Stomach (tissue), 9 donors: ENCODE data around the gene TAF4B. TPM values are rescaled to one million over a fixed set of nuclear protein-coding genes. Genes with fewer than 3 reads are reported as not detected.

Experiments used
- DNase-seq, 2 donors: peaks; one replicate each; pipeline versions ENCODE4 v3.0.0 to v3.0.0-alpha.2; 2013 to 2019
- H3K27ac ChIP-seq, 5 donors: fragments of 200-600 bp in 4 of 5; sonication (generic) in 4 of 5; one replicate each; pipeline ENCODE4 v1.5.1; 2013 to 2019; ENCODE audit warnings: mild to moderate bottlenecking in 1 of 5, moderate library complexity in 1 of 5
- H3K27me3 ChIP-seq, 3 donors: fragments of 200-600 bp; sonication (generic); one replicate each; pipeline ENCODE4 v1.5.1; 2017 to 2019; ENCODE audit warnings: mixed run types in 1 of 3
- H3K36me3 ChIP-seq, 4 donors: fragments of 200-600 bp; sonication (generic); 1 replicate in 3 of 4; 2 replicates in 1 of 4; pipeline ENCODE4 v1.5.1; 2016 to 2019
- H3K4me1 ChIP-seq, 4 donors: fragments of 200-600 bp; sonication (generic); one replicate each; pipeline ENCODE4 v1.5.1; 2016 to 2019
- H3K4me3 ChIP-seq, 4 donors: fragments of 200-600 bp; sonication (generic) in 3 of 4; one replicate each; pipeline ENCODE4 v1.5.1; 2016 to 2019; ENCODE audit warnings: mild to moderate bottlenecking in 1 of 4
- H3K9me3 ChIP-seq, 4 donors: fragments of 200-600 bp; sonication (generic); one replicate each; pipeline ENCODE4 v1.5.1; 2016 to 2019
- EP300 ChIP-seq: sonication (generic); formaldehyde crosslinking; IDR thresholded peaks from one replicate; pipeline ENCODE4 v1.6.1; 2017; ENCODE audit warnings: antibody characterized with exemption
- POLR2A ChIP-seq, 4 donors: fragments of 450-650 bp; IDR thresholded peaks; one replicate each; pipeline ENCODE4 v1.6.1; 2016; ENCODE audit warnings: antibody characterized with exemption in 4 of 4, control low read depth in 2 of 4, mild to moderate bottlenecking in 1 of 4, moderate library complexity in 1 of 4
- POLR2AphosphoS5 ChIP-seq, 3 donors: sonication (generic); formaldehyde crosslinking; IDR thresholded peaks; one replicate each; pipeline ENCODE4 v1.6.1; 2016; ENCODE audit warnings: antibody characterized with exemption in 3 of 3
- WGBS, 5 donors: extraction: QIAGEN DNeasy Blood & Tissue Kit in 3 of 5; methylation state at CpG; one replicate each; pipeline versions ENCODE4 v1.1.5 to v1.1.7; 2013 to 2018; 5-methylcytosine and 5-hydroxymethylcytosine counted together
- intact Hi-C: fragments of 100-400 bp; cut with DNase I; formaldehyde crosslinking; loops from one replicate; pipeline ENCODE4 v1.15.1; 2023; ENCODE audit warnings: low total_unique reads
- polyA plus RNA-seq, 3 donors: library from polyadenylated mRNA; stranded (reverse); fragments of 200-250 nt; gene quantifications; one replicate each; pipeline ENCODE4 v1.2.3, GENCODE V29; 2013
- total RNA-seq, 5 donors: library from RNA; depleted of rRNA; stranded (reverse); fragments of >200 nt; gene quantifications; one replicate each; pipeline versions ENCODE4 v1.1.0 to v1.2.3, GENCODE V29; 2014 to 2016
- TF ChIP-seq, protein P1 (sequence below), 7 experiments: fragments of 450-650 bp in 4 of 7; fragments of 200-600 bp in 3 of 7; sonication (generic) in 3 of 7; IDR thresholded peaks; one replicate each; pipeline ENCODE4 v1.5.1; 2016 to 2019; ENCODE audit warnings: antibody characterized with exemption in 7 of 7, control low read depth in 2 of 7, mild to moderate bottlenecking in 1 of 7
- donor health status: healthy with polysubstance abuse.
- donor health status: Bipolar disorder and iron deficiency.
- donor health status: healthy.

Gene TAF4B
- total and polyA plus RNA-seq, 8 donors, result 0.58 to 33.6 (median 5.0) TPM

DNA sequence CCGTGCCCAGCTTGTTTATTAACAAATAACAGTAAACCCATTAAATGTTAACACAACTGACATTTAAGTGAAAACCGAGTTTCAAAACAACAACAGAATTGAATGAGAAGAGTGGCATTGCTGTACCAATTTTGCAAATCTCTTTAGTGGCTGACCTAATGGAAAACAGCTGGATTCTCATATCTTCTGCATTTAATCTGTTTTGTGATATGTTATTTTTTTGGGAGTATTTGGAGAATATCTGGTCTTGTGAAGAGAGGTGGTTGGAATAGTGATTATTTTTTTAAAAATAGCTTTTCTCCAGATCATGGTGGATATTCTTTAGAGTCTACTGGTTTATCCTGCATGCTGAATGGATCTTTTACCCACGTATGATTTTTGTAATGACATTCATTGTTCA is 51.1 kb downstream of the TAF4B start:
- WGBS, 5 donors, result 88 to 92% (median 89%) methylated on average over 3 of the region's 3 CpGs
- intact Hi-C loops, result no loop called here
- Histone ChIP-seq H3K36me3 (peaks cover 0 to 18% (median 15%) of the 10 kb centered on the region in 4 donors), H3K27ac (no peak overlapping the region), H3K4me3 (no peak overlapping the region), H3K4me1 (no peaks in the 10 kb centered on the region), H3K27me3 (no peaks in the 10 kb centered on the region), H3K9me3 (peaks cover 0 to 6% (median 0%) of the 10 kb centered on the region in 4 donors)
- DNase-seq, result no peak
- TF ChIP-seq EP300, result no peak

DNA sequence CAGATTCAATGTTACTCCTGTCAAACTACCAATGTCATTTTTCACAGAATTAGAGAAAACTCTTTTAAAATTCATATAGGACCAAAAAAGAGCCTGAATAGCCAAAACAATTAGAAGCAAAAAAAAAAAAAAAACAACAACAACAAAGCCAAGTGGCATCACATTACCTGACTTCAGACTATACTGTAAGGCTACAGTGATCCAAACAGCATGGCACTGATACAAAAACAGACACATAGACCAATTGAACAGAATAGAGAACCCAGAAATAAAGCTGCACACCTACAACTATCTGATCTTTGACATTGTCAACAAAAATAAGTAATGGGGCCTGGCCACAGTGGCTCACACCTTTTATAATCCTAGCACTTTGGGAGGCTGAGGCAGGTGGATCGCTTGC is 53.2 kb downstream of the TAF4B start:
- H3K9me3 ChIP-seq, result peaks cover 0 to 6% (median 0%) of the 10 kb centered on the region in 4 donors
- no peak overlapping the region for H3K27ac ChIP-seq
- 86 to 100% (median 100%) methylated on average over 1 of the region's 1 CpG for WGBS, 5 donors
- peaks cover 0 to 37% (median 26%) of the 10 kb centered on the region in 4 donors for H3K36me3 ChIP-seq
- no peak overlapping the region for H3K4me3 ChIP-seq
- no peak for DNase-seq
- no peaks in the 10 kb centered on the region for H3K4me1 ChIP-seq
- H3K27me3 ChIP-seq, result no peaks in the 10 kb centered on the region
- intact Hi-C loops, result no loop called here
- TF ChIP-seq, protein P1, sequence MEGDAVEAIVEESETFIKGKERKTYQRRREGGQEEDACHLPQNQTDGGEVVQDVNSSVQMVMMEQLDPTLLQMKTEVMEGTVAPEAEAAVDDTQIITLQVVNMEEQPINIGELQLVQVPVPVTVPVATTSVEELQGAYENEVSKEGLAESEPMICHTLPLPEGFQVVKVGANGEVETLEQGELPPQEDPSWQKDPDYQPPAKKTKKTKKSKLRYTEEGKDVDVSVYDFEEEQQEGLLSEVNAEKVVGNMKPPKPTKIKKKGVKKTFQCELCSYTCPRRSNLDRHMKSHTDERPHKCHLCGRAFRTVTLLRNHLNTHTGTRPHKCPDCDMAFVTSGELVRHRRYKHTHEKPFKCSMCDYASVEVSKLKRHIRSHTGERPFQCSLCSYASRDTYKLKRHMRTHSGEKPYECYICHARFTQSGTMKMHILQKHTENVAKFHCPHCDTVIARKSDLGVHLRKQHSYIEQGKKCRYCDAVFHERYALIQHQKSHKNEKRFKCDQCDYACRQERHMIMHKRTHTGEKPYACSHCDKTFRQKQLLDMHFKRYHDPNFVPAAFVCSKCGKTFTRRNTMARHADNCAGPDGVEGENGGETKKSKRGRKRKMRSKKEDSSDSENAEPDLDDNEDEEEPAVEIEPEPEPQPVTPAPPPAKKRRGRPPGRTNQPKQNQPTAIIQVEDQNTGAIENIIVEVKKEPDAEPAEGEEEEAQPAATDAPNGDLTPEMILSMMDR (IDR thresholded peaks at IDR 0.05), result no peak
- TF ChIP-seq POLR2AphosphoS5 (IDR thresholded peaks at IDR 0.05), result no peak
- no peak for TF ChIP-seq POLR2A (IDR thresholded peaks at IDR 0.05)
- no peak for TF ChIP-seq EP300

DNA sequence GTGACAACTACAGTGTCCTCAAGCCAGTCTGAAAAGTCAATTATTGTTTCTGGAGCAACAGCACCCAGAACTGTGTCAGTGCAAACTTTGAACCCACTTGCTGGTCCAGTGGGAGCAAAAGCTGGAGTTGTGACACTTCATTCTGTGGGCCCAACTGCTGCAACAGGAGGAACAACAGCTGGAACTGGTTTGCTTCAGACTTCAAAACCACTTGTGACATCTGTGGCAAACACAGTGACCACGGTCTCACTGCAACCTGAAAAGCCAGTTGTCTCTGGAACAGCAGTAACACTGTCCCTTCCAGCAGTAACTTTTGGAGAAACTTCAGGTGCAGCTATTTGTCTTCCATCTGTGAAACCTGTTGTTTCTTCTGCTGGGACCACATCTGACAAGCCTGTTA is 59.8 kb downstream of the TAF4B start:
- H3K4me3 ChIP-seq, result no peak overlapping the region
- no peaks in the 10 kb centered on the region for H3K4me1 ChIP-seq
- WGBS, 5 donors, result 54 to 80% (median 60%) methylated on average over 1 of the region's 1 CpG
- H3K9me3 ChIP-seq, result no peaks in the 10 kb centered on the region
- H3K36me3 ChIP-seq, result peaks cover 0 to 44% (median 31%) of the 10 kb centered on the region in 4 donors
- no peak overlapping the region for H3K27ac ChIP-seq
- no peak for DNase-seq
- intact Hi-C loops, result no loop called here
- TF ChIP-seq, protein P1 (IDR thresholded peaks at IDR 0.05), result no peak
- TF ChIP-seq POLR2A (IDR thresholded peaks at IDR 0.05) (no peak), EP300 (no peak), POLR2AphosphoS5 (IDR thresholded peaks at IDR 0.05) (no peak)
- H3K27me3 ChIP-seq, result no peaks in the 10 kb centered on the region

DNA sequence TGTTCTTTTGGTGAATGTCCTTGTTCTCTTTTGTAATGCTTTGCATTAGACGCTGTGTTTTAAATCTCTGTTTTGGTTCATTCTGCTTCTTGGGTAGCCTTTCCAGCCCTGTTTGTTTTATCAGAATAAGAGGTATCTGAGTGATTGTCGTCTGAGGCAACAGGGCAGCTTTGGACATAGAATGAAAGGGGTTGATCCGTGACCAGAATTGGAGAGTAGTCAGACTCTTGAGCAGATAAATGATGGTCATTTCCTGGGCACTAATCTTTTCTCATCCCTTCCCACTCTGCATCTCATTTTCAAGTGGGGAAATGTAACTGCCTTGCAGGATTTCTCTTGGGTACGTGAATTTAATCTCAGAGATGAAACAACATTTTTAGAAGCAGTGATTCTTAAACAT is 61.4 kb downstream of the TAF4B start:
- Histone ChIP-seq H3K4me1 (no peaks in the 10 kb centered on the region), H3K27me3 (no peaks in the 10 kb centered on the region), H3K27ac (no peak overlapping the region), H3K9me3 (no peaks in the 10 kb centered on the region), H3K36me3 (peaks cover 0 to 43% (median 26%) of the 10 kb centered on the region in 4 donors), H3K4me3 (no peak overlapping the region)
- DNase-seq, result no peak
- TF ChIP-seq POLR2A (IDR thresholded peaks at IDR 0.05) (no peak), POLR2AphosphoS5 (IDR thresholded peaks at IDR 0.05) (no peak), EP300 (no peak)
- TF ChIP-seq, protein P1 (IDR thresholded peaks at IDR 0.05), result no peak
- intact Hi-C loops, result no loop called here
- WGBS, 5 donors, result 85 to 95% (median 88%) methylated on average over 4 of the region's 4 CpGs

DNA sequence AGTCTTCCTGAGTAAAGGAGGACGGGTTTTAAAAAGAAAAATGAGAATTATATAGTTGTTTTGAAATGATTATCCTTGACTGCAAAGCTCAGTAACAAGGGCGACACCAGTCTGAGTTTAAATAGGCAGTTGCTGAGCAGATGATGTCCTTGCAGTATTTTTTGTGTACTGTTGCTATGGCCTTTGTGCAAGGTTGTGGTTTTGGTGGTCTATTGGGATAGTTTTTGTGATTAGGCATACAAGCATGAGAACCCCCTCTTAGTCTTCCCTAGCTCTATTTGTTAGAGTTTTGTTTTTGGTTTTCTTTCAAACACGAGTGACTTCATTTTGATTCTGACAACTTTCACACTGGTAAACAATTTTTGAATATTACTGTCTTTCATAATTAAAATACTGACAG is 64.1 kb downstream of the TAF4B start:
- no peaks in the 10 kb centered on the region for H3K4me1 ChIP-seq
- H3K36me3 ChIP-seq, result peaks cover 0 to 29% (median 20%) of the 10 kb centered on the region in 4 donors
- TF ChIP-seq, protein P1 (IDR thresholded peaks at IDR 0.05), result no peak
- no peak for TF ChIP-seq EP300
- intact Hi-C loops, result no loop called here
- H3K9me3 ChIP-seq, result no peaks in the 10 kb centered on the region
- WGBS, 5 donors, result 77 to 92% (median 85%) methylated on average over 3 of the region's 3 CpGs
- H3K27ac ChIP-seq, result no peak overlapping the region
- no peak overlapping the region for H3K4me3 ChIP-seq
- no peak for DNase-seq
- no peaks in the 10 kb centered on the region for H3K27me3 ChIP-seq
